Astrocyte of the cerebellum (primary cell): ENCODE data around the gene TTC3.
"Not testable (repeated sequence)": the region's sequence is repeated elsewhere in the genome, so short reads cannot be mapped to it uniquely, and the experiment has no call there.

ENCODE experiments used
- DNase-seq: peaks from one replicate; pipeline ENCODE4 v3.0.0-alpha.2; 2011; ENCODE audit warnings: low read depth
- H3K4me3 ChIP-seq: 2 replicates; pipeline ENCODE4 v1.5.1; 2011; ENCODE audit warnings: mild to moderate bottlenecking, low read depth, low read length, moderate library complexity
- in situ Hi-C: cut with HindIII; loops from 2 replicates; pipeline ENCODE4 v1.10.0; 2017; ENCODE audit warnings: low sequenced_read_pairs
- TF ChIP-seq, protein P1 (sequence below): IDR thresholded peaks from 2 replicates; pipeline ENCODE4 v1.5.1; 2012; ENCODE audit warnings: low read length, low read depth, moderate library complexity, mild to moderate bottlenecking; ENCODE audit errors: missing control alignments

Gene TTC3

DNA sequence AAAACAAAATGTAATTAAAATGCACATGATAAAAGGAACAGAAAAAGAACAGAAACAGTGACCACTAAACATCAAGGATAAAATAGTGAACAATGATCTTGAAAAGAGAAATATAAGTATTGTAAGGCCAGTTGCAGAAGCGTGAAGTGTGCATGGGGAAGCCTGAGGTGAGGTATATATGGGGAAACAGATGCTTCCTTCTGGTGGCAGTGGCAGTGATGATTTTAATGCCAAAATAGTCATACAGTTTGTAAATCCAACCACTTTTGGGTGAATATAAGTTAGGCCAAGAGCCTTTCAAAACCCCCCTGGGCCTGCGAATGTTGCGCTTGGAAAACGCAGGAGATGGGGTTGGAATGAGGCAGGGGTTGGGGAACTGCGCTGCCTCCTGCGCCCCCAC, 27.3 kb downstream of the TTC3 start:
- no peak for DNase-seq
- in situ Hi-C loops: no loop called here
- TF ChIP-seq, protein P1, sequence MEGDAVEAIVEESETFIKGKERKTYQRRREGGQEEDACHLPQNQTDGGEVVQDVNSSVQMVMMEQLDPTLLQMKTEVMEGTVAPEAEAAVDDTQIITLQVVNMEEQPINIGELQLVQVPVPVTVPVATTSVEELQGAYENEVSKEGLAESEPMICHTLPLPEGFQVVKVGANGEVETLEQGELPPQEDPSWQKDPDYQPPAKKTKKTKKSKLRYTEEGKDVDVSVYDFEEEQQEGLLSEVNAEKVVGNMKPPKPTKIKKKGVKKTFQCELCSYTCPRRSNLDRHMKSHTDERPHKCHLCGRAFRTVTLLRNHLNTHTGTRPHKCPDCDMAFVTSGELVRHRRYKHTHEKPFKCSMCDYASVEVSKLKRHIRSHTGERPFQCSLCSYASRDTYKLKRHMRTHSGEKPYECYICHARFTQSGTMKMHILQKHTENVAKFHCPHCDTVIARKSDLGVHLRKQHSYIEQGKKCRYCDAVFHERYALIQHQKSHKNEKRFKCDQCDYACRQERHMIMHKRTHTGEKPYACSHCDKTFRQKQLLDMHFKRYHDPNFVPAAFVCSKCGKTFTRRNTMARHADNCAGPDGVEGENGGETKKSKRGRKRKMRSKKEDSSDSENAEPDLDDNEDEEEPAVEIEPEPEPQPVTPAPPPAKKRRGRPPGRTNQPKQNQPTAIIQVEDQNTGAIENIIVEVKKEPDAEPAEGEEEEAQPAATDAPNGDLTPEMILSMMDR: no peak
- H3K4me3 ChIP-seq: no peak overlapping the region

GRCh38 chr21:37101384-37101783, 28.3 kb downstream of the TTC3 start:
- H3K4me3 ChIP-seq: no peak overlapping the region
- TF ChIP-seq, protein P1: no peak
- DNase-seq: no peak
- in situ Hi-C loops: no loop called here

GRCh38 chr21:37102746-37103145, 29.7 kb downstream of the TTC3 start:
- H3K4me3 ChIP-seq, DNase-seq, in situ Hi-C loops: not testable (repeated sequence)

DNA sequence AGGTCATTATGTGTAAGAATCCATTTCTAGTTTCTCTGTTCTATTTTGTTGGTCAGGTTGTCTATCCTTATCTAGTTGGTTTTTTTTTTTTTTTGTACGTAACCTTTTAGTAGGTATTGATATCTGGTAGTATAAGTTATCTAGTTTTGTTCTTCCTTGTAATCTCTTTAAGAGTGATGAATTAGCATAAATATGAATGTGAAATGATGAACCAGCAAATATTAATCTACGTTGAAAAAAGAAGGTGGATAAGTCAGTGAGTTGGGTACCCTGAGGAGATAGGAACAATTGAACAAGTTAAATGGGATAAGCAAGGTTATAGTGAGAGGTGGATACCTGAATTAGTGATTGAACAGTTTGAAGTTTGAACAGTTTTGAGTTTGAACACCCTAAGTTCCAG, 33.9 kb downstream of the TTC3 start:
- no peak for DNase-seq
- in situ Hi-C loops: no loop called here
- H3K4me3 ChIP-seq: no peak overlapping the region
- TF ChIP-seq, protein P1: no peak

DNA sequence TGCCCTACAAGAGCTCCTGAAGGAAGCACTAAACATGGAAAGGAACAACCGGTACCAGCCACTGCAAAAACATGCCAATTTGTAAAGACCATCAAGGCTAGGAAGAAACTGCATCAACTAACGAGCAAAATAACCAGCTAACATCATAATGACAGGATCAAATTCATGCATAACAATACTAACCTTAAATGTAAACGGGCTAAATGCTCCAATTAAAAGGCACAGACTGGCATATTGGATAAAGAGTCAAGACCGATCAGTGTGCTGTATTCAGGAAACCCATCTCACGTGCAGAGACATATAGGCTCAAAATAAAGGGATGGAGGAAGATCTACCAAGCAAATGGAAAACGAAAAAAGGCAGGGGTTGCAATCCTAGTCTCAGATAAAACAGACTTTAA, 38.0 kb downstream of the TTC3 start:
- in situ Hi-C loops, H3K4me3 ChIP-seq, DNase-seq: not testable (repeated sequence)

DNA sequence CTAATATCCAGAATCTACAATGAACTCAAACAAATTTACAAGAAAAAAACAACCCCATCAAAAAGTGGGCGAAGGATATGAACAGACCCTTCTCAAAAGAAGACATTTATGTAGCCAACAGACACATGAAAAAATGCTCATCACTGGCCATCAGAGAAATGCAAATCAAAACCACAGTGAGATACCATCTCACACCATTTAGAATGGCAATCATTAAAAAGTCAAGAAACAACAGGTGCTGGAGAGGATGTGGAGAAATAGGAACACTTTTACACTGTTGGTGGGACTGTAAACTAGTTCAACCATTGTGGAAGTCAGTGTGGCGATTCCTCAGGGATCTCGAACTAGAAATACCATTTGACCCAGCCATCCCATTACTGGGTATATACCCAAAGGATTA, 41.2 kb downstream of the TTC3 start:
- in situ Hi-C loops, DNase-seq: not testable (repeated sequence)

DNA sequence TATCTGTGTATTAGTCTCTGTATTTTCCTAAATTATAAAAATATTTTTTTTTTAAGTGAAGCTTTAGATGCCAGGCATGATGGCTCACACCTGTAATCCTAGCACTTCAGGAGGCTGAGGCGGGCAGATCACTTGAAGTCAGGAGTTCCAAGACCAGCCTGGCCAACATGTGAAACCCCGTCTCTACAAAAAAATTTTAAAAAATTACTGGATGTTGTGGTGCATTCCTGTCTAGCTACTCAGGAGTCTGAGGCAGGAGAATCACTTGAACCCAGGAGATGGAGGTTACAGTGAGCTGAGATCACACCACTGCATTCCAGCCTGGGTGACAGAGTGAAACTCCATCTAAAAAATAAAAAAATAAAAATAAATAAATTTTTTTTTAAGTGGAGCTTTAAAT, 43.4 kb downstream of the TTC3 start:
- H3K4me3 ChIP-seq, in situ Hi-C loops, DNase-seq: not testable (repeated sequence)

More for the DNA sequence above, 41.2 kb downstream of the TTC3 start:
- H3K4me3 ChIP-seq: not testable (repeated sequence)

GRCh38 chr21:37117204-37117603, 44.1 kb downstream of the TTC3 start:
- in situ Hi-C loops: no loop called here
- no peak overlapping the region for H3K4me3 ChIP-seq
- TF ChIP-seq, protein P1: no peak
- no peak for DNase-seq

DNA sequence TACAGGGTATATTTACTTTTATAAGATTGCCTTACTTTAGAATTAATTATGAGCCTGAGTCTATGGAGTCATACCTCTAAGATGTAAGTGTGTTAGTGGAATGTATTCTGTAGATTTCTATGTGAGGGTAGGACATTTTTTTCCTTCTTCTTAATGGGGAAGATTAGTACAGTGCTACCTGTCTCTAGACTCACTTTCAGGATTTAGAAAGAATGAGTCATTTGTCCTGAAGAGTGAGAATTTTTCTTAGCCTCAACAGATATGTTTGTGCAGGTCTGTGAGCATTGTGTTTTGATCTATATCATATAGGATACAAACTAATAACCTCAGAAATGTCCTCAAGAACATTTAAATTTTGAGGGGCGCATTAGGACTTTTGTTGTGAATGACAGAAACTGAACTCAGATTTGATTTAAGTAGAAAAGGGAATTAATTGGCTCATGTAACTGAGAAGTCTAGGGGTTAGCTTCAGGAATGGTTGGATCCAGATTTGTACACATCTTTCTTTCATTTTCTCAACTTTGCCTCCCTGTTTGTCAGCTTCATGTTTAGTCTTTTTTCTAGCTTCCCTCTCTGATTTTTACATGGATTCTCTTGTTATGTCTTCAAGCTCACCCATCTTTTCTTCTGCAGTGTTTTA, 45.3 kb downstream of the TTC3 start:
- H3K4me3 ChIP-seq: no peak overlapping the region
- in situ Hi-C loops: no loop called here
- no peak for DNase-seq
- TF ChIP-seq, protein P1: no peak
